Loucy (cell line): ENCODE results near the gene TNS4.

ENCODE experiments used
- EZH2phosphoT487 ChIP-seq: fragments of 200-600 bp; IDR thresholded peaks from 2 replicates; pipeline ENCODE4 v1.6.1; 2018; ENCODE audit warnings: antibody characterized with exemption, mild to moderate bottlenecking, moderate library complexity, borderline replicate concordance
- TF ChIP-seq, protein P1 (sequence below): fragments of 200-600 bp; sonication (generic); conservative IDR thresholded peaks from 2 replicates; pipeline ENCODE4 v1.5.1; 2014; ENCODE audit warnings: mild to moderate bottlenecking, antibody characterized with exemption, low read length

GRCh38 chr17:40529991-40530390 lies 28.6 kb upstream of the TNS4 start:
- TF ChIP-seq, protein P1, sequence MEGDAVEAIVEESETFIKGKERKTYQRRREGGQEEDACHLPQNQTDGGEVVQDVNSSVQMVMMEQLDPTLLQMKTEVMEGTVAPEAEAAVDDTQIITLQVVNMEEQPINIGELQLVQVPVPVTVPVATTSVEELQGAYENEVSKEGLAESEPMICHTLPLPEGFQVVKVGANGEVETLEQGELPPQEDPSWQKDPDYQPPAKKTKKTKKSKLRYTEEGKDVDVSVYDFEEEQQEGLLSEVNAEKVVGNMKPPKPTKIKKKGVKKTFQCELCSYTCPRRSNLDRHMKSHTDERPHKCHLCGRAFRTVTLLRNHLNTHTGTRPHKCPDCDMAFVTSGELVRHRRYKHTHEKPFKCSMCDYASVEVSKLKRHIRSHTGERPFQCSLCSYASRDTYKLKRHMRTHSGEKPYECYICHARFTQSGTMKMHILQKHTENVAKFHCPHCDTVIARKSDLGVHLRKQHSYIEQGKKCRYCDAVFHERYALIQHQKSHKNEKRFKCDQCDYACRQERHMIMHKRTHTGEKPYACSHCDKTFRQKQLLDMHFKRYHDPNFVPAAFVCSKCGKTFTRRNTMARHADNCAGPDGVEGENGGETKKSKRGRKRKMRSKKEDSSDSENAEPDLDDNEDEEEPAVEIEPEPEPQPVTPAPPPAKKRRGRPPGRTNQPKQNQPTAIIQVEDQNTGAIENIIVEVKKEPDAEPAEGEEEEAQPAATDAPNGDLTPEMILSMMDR = no peak
- TF ChIP-seq EZH2phosphoT487 = no peak
